K562 (cell line): ENCODE data around the gene SNX27. TPM values are rescaled to one million over a fixed set of nuclear protein-coding genes. Genes with fewer than 3 reads are reported as not detected.

Source experiments
- ATAC-seq: fragments of 200-7000 bp; cut with Tn5 transposase; 3 replicates; pipeline ENCODE4 v1.9.1; 2020; ENCODE audit warnings: moderate library complexity
- BruUV-seq: library from RNA; stranded (reverse); fragments of 400-500 nt; replicated peaks from 2 replicates; lab custom pipeline; 2021; lab: Mats Ljungman, UMichigan
- CTCF ChIA-PET: fragments of 300-600 bp; formaldehyde crosslinking; extraction: SDS; loops from one replicate; lab custom pipeline; 2021; ENCODE audit warnings: low intra/inter-chr PET ratio; lab: Yijun Ruan, JAX
- POLR2A ChIA-PET: fragments of 300-600, 350-650 bp; sonication (Branson Sonifier 250); formaldehyde crosslinking; extraction: SDS; loops from one replicate; lab custom pipeline; 2021; ENCODE audit warnings: antibody characterized with exemption, inconsistent platforms; lab: Yijun Ruan, JAX
- DNase-seq, 4 experiments: peaks; one replicate each; pipeline versions ENCODE4 v3.0.0 to v3.0.0-alpha.2; 2011 to 2018; ENCODE audit warnings: low spot score in 3 of 4, mixed read lengths in 3 of 4; ENCODE audit errors: extremely low read depth in 1 of 4
- FAIRE-seq: peaks from 2 replicates; lab custom pipeline; 2011; peaks lifted over from hg19 to GRCh38; lab: Jason Lieb, UNC
- H2AFZ ChIP-seq: 2 replicates; pipeline ENCODE4 v1.6.0; 2011; ENCODE audit warnings: low read depth, low read length, control low read depth, inconsistent platforms
- H3K27ac ChIP-seq: fragments of 200-600 bp; 3 replicates; pipeline ENCODE4 v1.8.0; 2011; ENCODE audit warnings: low read depth, mild to moderate bottlenecking, control low read depth, inconsistent platforms, low read length, moderate library complexity, mixed read lengths; ENCODE audit errors: extremely low read depth
- H3K27me3 ChIP-seq, 2 experiments: fragments of 300-600 bp in 1 of 2; 2 replicates in 1 of 2; 3 replicates in 1 of 2; pipeline versions ENCODE4 v1.6.0 to v1.8.0; 2011; ENCODE audit warnings: inconsistent platforms in 2 of 2, low read length in 2 of 2, mild to moderate bottlenecking in 1 of 2, mixed read lengths in 1 of 2, moderate library complexity in 1 of 2; ENCODE audit not compliant: control insufficient read depth in 2 of 2, insufficient read depth in 2 of 2
- H3K36me3 ChIP-seq: fragments of 300-600 bp; 3 replicates; pipeline ENCODE4 v1.8.0; 2011; ENCODE audit warnings: mild to moderate bottlenecking, low read length, inconsistent platforms; ENCODE audit not compliant: control insufficient read depth, insufficient read depth
- H3K4me1 ChIP-seq, 2 experiments: fragments of 200-600 bp in 1 of 2; replicated peaks in 1 of 2; 2 replicates in 1 of 2; 3 replicates in 1 of 2; pipeline versions ENCODE4 v1.5.1 to v1.8.0; 2011; ENCODE audit warnings: inconsistent platforms in 2 of 2, low read length in 2 of 2, mild to moderate bottlenecking in 1 of 2, mixed read lengths in 1 of 2, moderate library complexity in 1 of 2; ENCODE audit not compliant: control insufficient read depth in 2 of 2, insufficient read depth in 2 of 2
- H3K4me2 ChIP-seq: 2 replicates; pipeline ENCODE4 v1.6.1; 2011; ENCODE audit warnings: low read length, control low read depth, inconsistent platforms, mixed read lengths; ENCODE audit not compliant: insufficient read depth
- H3K4me3 ChIP-seq: fragments of 200-600 bp; sonication (generic), shearing (Covaris generic); 2 replicates; pipeline ENCODE4 v1.5.1; 2016; ENCODE audit warnings: control low read depth, inconsistent platforms
- H3K79me2 ChIP-seq: fragments of 200-600 bp; 3 replicates; pipeline ENCODE4 v1.8.0; 2011; ENCODE audit warnings: low read length, inconsistent platforms; ENCODE audit not compliant: control insufficient read depth, insufficient read depth
- H3K9ac ChIP-seq, 2 experiments: 2 replicates each; pipeline versions ENCODE4 v1.6.0 to v1.6.1; 2011; ENCODE audit warnings: low read depth in 2 of 2, low read length in 2 of 2, control low read depth in 1 of 2, inconsistent platforms in 1 of 2, mild to moderate bottlenecking in 1 of 2, mixed read lengths in 1 of 2; ENCODE audit not compliant: insufficient read depth in 1 of 2
- H3K9me1 ChIP-seq: one replicate; pipeline ENCODE4 v1.6.0; 2011; ENCODE audit warnings: inconsistent platforms, mild to moderate bottlenecking, low read length, moderate library complexity; ENCODE audit not compliant: control insufficient read depth, insufficient read depth
- H3K9me3 ChIP-seq: replicated peaks from 2 replicates; pipeline ENCODE4 v1.5.1; 2011; ENCODE audit warnings: low read depth, low read length, inconsistent platforms; ENCODE audit not compliant: control insufficient read depth, insufficient read depth
- H4K20me1 ChIP-seq: replicated peaks from 2 replicates; pipeline ENCODE4 v1.6.1; 2011; ENCODE audit warnings: low read length, inconsistent platforms, mixed read lengths; ENCODE audit not compliant: control insufficient read depth, insufficient read depth
- ATF4 ChIP-seq: fragments of 450-650 bp; formaldehyde crosslinking; IDR thresholded peaks from 2 replicates; pipeline ENCODE4 v1.4.0; 2022; ENCODE audit warnings: mild to moderate bottlenecking, moderate library complexity
- ATF6 ChIP-seq: sonication (generic); formaldehyde crosslinking; IDR thresholded peaks from 2 replicates; pipeline ENCODE4 v1.4.0; 2020; ENCODE audit warnings: mild to moderate bottlenecking, missing genetic modification reagents
- CBX5 ChIP-seq: IDR thresholded peaks from 2 replicates; pipeline ENCODE4 v1.6.1; 2014; ENCODE audit warnings: low read depth, borderline replicate concordance
- FOXK2 ChIP-seq, 2 experiments: fragments of 450-650 bp; IDR thresholded peaks in 1 of 2; conservative IDR thresholded peaks in 1 of 2; 2 replicates each; pipeline ENCODE4 v1.6.1; 2016; ENCODE audit warnings: low read depth in 2 of 2, mild to moderate bottlenecking in 1 of 2
- MECOM ChIP-seq: fragments of 250-450 bp; sonication (Bioruptor Pico); IDR thresholded peaks from 2 replicates; pipeline ENCODE4 v1.8.0; 2022; ENCODE audit warnings: inconsistent platforms
- SMAD4 ChIP-seq: fragments of 250-450 bp; sonication (Bioruptor Pico); conservative IDR thresholded peaks from 2 replicates; pipeline ENCODE4 v1.8.0; 2021; ENCODE audit warnings: inconsistent platforms, mild to moderate bottlenecking, moderate library complexity
- THRB ChIP-seq: fragments of 450-650 bp; formaldehyde crosslinking; conservative IDR thresholded peaks from 2 replicates; pipeline ENCODE4 v1.4.0; 2022; ENCODE audit warnings: mild to moderate bottlenecking, missing genetic modification characterization
- ZMIZ1 ChIP-seq, 2 experiments: fragments of 150-350 bp in 1 of 2; IDR thresholded peaks; 2 replicates each; pipeline ENCODE4 v1.6.1; 2012 to 2016; ENCODE audit warnings: low read depth in 2 of 2, low read length in 2 of 2, mild to moderate bottlenecking in 1 of 2, moderate library complexity in 1 of 2
- ZNF217 ChIP-seq: sonication (generic); formaldehyde crosslinking; IDR thresholded peaks from 2 replicates; pipeline ENCODE4 v1.8.0; 2022; ENCODE audit warnings: mild to moderate bottlenecking, missing genetic modification reagents
- ZNF274 ChIP-seq: IDR thresholded peaks from 2 replicates; pipeline ENCODE4 v1.6.1; 2011; ENCODE audit warnings: low read depth, mild to moderate bottlenecking, low read length, moderate library complexity, borderline replicate concordance
- in situ Hi-C: fragments of 300-500 bp; cut with MboI; formaldehyde crosslinking; loops from 4 replicates; pipeline ENCODE4 v1.15.0; 2018; ENCODE audit warnings: inconsistent platforms, mixed read lengths
- intact Hi-C: fragments of 100-400 bp; cut with micrococcal nuclease; formaldehyde crosslinking; loops from 2 replicates; pipeline ENCODE4 v1.14.2; 2022
- polyA plus RNA-seq, 8 experiments: library from polyadenylated mRNA; depleted of rRNA in 4 of 8; stranded (reverse) in 5 of 8; unstranded in 3 of 8; fragments of >200 nt; fragmentation: Nextera tagmentation in 2 of 8; fragmentation: Illumina TruSeq in 1 of 8; extraction: Ambion mirVana in 2 of 8; extraction: Trizol in 1 of 8; gene quantifications; 2 replicates each; pipeline versions ENCODE4 v1.2.1 to v1.2.3, GENCODE V29; 2011 to 2014; ENCODE audit warnings: inconsistent platforms in 1 of 8, missing spikeins in 1 of 8
- total RNA-seq, 7 experiments: library from RNA; depleted of rRNA in 6 of 7; stranded (reverse); fragments of >200 nt in 6 of 7; fragmentation: Illumina TruSeq in 2 of 7; extraction: Trizol in 2 of 7; gene quantifications; 2 replicates each; pipeline versions ENCODE4 v1.2.1 to v1.2.3, GENCODE V29; 2011 to 2021; ENCODE audit warnings: low replicate concordance in 1 of 7
- TF ChIP-seq, protein P1 (sequence below): fragments of 450-650 bp; IDR thresholded peaks from 2 replicates; pipeline ENCODE4 v1.6.1; 2018; ENCODE audit warnings: mild to moderate bottlenecking, low read depth; ENCODE audit not compliant: partially characterized antibody

Gene SNX27
- total and polyA plus RNA-seq, 9 of the 15 experiments (the other 6 are each of a cell fraction or from before 2014, with no cell fraction given), result 4.5 to 18.7 (median 10.1) TPM

DNA sequence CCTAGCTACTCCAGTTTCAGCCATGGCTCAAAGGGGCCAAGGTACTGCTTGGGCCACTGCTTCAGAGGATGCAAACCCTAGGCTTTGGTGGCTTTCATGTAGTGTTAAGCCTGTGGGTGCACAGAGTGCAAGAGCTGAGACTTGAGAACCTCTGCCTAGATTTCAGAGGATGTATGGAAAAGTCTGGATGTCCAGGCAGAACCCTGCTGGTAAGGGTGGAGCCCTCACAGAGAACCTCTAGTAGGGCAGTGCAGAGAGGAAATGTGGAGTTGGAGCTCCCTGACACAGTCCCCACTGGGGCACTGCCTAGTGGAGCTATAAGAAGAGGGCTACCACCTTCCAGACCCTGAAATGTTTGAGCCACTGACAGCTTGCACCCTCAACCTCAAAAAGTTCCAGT is 125.6 kb downstream of the SNX27 start:
- Histone ChIP-seq H3K9ac (no peak overlapping the region), H3K79me2 (no peaks in the 10 kb centered on the region), H3K27me3 (peaks cover 7 to 11% of the 10 kb centered on the region in 2 experiments), H3K27ac (no peak overlapping the region), H4K20me1 (no peaks in the 10 kb centered on the region), H3K9me1 (no peaks in the 10 kb centered on the region), H3K9me3 (peaks cover 11% of the 10 kb centered on the region), H3K4me2 (no peak overlapping the region), H3K4me3 (no peak overlapping the region), H3K36me3 (no peaks in the 10 kb centered on the region), H3K4me1 (peaks cover 4 to 9% of the 10 kb centered on the region in 2 experiments; a peak in 4 of 5 replicates), H2AFZ (no peak overlapping the region)
- peak in 1 of 4 experiments; percentile 17 for DNase-seq
- intact Hi-C loops (loop anchor here (5.0 to 10.0 kb wide), 3 partner anchors 260 to 545 kb away; partner anchors contain the start of genes RFX5 and VPS72), in situ Hi-C loops (loop anchor here (5.0 to 10.0 kb wide), 2 partner anchors 200 to 293 kb away; no protein-coding TSS in a partner anchor)
- no peak for FAIRE-seq
- no TSS peak for BruUV-seq
- ATAC-seq, result no peak
- POLR2A ChIA-PET, result interaction anchor here (0.5 kb wide), 1 partner anchor 444 kb away, joined by 3 read pairs; no protein-coding TSS in a partner anchor
- CTCF ChIA-PET, result no interaction called here
- TF ChIP-seq ATF6 (CRISPR knock-in tag) (no peak), ATF4 (no peak), CBX5 (peak; percentile 89), THRB (no peak), ZNF217 (CRISPR knock-in tag) (no peak), FOXK2 (conservative IDR thresholded peaks at IDR 0.05 in 1 of 2, IDR thresholded peaks at IDR 0.05 in 1 of 2; ENCODE audit: low read depth in 2 of 2) (no peak), MECOM (CRISPR knock-in tag) (no peak), SMAD4 (CRISPR knock-in tag) (no peak), ZMIZ1 (IDR thresholded peaks at IDR 0.05; ENCODE audit: low read depth in 2 of 2, low read length in 2 of 2) (no peak), ZNF274 (no peak)
- TF ChIP-seq, protein P1, sequence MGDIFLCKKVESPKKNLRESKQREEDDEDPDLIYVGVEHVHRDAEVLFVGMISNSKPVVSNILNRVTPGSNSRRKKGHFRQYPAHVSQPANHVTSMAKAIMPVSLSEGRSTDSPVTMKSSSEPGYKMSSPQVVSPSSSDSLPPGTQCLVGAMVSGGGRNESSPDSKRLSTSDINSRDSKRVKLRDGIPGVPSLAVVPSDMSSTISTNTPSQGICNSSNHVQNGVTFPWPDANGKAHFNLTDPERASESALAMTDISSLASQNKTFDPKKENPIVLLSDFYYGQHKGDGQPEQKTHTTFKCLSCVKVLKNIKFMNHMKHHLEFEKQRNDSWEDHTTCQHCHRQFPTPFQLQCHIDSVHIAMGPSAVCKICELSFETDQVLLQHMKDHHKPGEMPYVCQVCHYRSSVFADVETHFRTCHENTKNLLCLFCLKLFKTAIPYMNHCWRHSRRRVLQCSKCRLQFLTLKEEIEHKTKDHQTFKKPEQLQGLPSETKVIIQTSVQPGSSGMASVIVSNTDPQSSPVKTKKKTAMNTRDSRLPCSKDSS, result peak; percentile 76
